ENCODE measurements around the gene TRIM10. TPM values are rescaled to one million over a fixed set of nuclear protein-coding genes. Genes with fewer than 3 reads are reported as not detected.

Gene TRIM10
- total and polyA plus RNA-seq, 3 experiments from 2014 or later = not detected

- no peak overlapping the region for H3K4me3 ChIP-seq (ENCODE audit: low read length)
- H3K27ac Mint-ChIP-seq = peak overlapping the region in 4 of 8 donors; percentile 18 to 78 (median 54)
- no peak overlapping the region for H3K27ac ChIP-seq (ENCODE audit: low read depth, low read length)
- peaks cover 2 to 7% of the 10 kb centered on the region in 2 donors for H3K27me3 Mint-ChIP-seq
- CTCF ChIA-PET = interaction anchor here (0.7 kb wide), 1 partner anchor 13 kb away, joined by 3 read pairs; no protein-coding TSS in a partner anchor
- POLR2A ChIA-PET = no interaction called here
- H3K4me1 ChIP-seq (ENCODE audit: insufficient read depth, low read length) = no peaks in the 10 kb centered on the region
- H3K4me3 Mint-ChIP-seq = no peak overlapping the region
- H3K9me3 ChIP-seq (ENCODE audit: low read length) = no peaks in the 10 kb centered on the region
- no peaks in the 10 kb centered on the region for H3K4me1 Mint-ChIP-seq
- peaks cover 4% of the 10 kb centered on the region for H3K27me3 ChIP-seq (ENCODE audit: insufficient read depth, low read length, poor library complexity, severe bottlenecking)
- peaks cover 8% of the 10 kb centered on the region for H3K36me3 ChIP-seq (ENCODE audit: insufficient read depth, low read length)
- DNase-seq = no peak
- H3K36me3 Mint-ChIP-seq = peaks cover 1 to 50% (median 26%) of the 10 kb centered on the region in 3 donors
- H3K9me3 Mint-ChIP-seq = peaks cover 6 to 10% (median 9%) of the 10 kb centered on the region in 5 donors
These were observed 23.5 kb upstream of the TRIM10 start for GRCh38 chr6:30184417-30185031.

GRCh38 chr6:30180145-30180544, 19.1 kb upstream of the TRIM10 start:
- CTCF ChIA-PET = no interaction called here
- peaks cover 5 to 10% (median 10%) of the 10 kb centered on the region in 3 donors for H3K36me3 Mint-ChIP-seq
- no peak overlapping the region for H3K27ac Mint-ChIP-seq

DNA sequence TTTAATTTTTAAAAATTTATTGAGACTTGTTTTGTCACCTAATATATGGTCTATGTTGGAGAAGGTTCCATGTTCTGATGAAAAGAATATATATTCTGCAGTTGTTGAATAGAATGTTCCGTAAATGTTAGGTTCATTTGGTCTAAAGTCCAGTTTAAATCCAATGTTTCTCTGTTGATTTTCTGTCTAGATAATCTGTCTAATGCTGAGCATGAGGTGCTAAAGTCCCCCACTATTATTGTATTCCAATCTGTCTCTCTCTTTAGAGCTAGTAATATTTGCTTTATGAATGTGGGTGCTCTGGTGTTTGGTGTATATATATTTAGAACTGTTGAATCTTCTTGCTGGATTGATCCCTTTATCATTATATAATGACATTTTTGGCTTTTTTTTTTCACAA, 17.8 kb upstream of the TRIM10 start:
- Mint-ChIP-seq H3K4me1 (no peaks in the 10 kb centered on the region), H3K36me3 (peaks cover 0 to 10% (median 1%) of the 10 kb centered on the region in 3 donors), H3K4me3 (no peak overlapping the region), H3K27ac (no peak overlapping the region), H3K27me3 (peaks cover 20 to 62% of the 10 kb centered on the region in 2 donors), H3K9me3 (peaks cover 11 to 19% (median 17%) of the 10 kb centered on the region in 5 donors)
- no peak for DNase-seq
- Histone ChIP-seq H3K36me3 (ENCODE audit: insufficient read depth, low read length) (no peaks in the 10 kb centered on the region), H3K4me1 (ENCODE audit: insufficient read depth, low read length) (no peaks in the 10 kb centered on the region), H3K27me3 (ENCODE audit: insufficient read depth, low read length, poor library complexity, severe bottlenecking) (peaks cover 7% of the 10 kb centered on the region), H3K27ac (ENCODE audit: low read depth, low read length) (no peak overlapping the region), H3K9me3 (ENCODE audit: low read length) (no peaks in the 10 kb centered on the region), H3K4me3 (ENCODE audit: low read length) (no peak overlapping the region)
- ChIA-PET POLR2A (no interaction called here), CTCF (no interaction called here)

More at GRCh38 chr6:30180145-30180544, 19.1 kb upstream of the TRIM10 start:
- peaks cover 7% of the 10 kb centered on the region for H3K27me3 ChIP-seq (ENCODE audit: insufficient read depth, low read length, poor library complexity, severe bottlenecking)
- Mint-ChIP-seq H3K27me3 (peaks cover 14 to 49% of the 10 kb centered on the region in 2 donors), H3K4me3 (no peak overlapping the region), H3K4me1 (no peaks in the 10 kb centered on the region), H3K9me3 (peaks cover 11 to 19% (median 17%) of the 10 kb centered on the region in 5 donors)
- no peaks in the 10 kb centered on the region for H3K9me3 ChIP-seq (ENCODE audit: low read length)
- H3K4me3 ChIP-seq (ENCODE audit: low read length) = no peak overlapping the region
- POLR2A ChIA-PET = no interaction called here
- no peaks in the 10 kb centered on the region for H3K36me3 ChIP-seq (ENCODE audit: insufficient read depth, low read length)
- DNase-seq = no peak
- H3K4me1 ChIP-seq (ENCODE audit: insufficient read depth, low read length) = no peaks in the 10 kb centered on the region
- no peak overlapping the region for H3K27ac ChIP-seq (ENCODE audit: low read depth, low read length)

DNA sequence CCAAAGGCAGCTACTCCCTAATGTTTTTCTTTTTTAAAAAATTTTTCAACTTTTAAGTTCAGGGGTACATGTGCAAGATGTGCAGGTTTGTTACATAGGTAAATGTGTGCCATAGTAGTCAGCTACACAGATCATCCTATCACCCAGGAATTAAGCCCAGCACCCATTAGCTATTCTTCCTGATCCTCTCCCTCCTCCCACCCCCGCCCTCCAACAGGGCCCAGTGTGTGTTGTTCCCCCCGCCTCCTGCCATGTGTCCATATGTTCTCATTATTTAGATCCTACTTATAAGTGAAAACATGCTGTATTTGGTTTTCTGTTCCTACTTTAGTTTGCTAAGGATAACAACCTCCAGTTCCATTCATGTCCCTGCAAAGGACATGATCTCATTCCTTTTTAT, 14.8 kb upstream of the TRIM10 start:
- CTCF ChIA-PET = no interaction called here
- POLR2A ChIA-PET = no interaction called here
- H3K9me3 ChIP-seq (ENCODE audit: low read length) = no peaks in the 10 kb centered on the region

GRCh38 chr6:30172681-30173080, 11.7 kb upstream of the TRIM10 start:
- CTCF ChIA-PET = no interaction called here
- peaks cover 25% of the 10 kb centered on the region for H3K27me3 ChIP-seq (ENCODE audit: insufficient read depth, low read length, poor library complexity, severe bottlenecking)
- H3K4me3 Mint-ChIP-seq = peak overlapping the region in 2 of 7 donors; percentile 25 to 27

More for the DNA sequence above, 14.8 kb upstream of the TRIM10 start:
- Histone ChIP-seq H3K27ac (ENCODE audit: low read depth, low read length) (no peak overlapping the region), H3K4me3 (ENCODE audit: low read length) (no peak overlapping the region), H3K36me3 (ENCODE audit: insufficient read depth, low read length) (no peaks in the 10 kb centered on the region), H3K4me1 (ENCODE audit: insufficient read depth, low read length) (no peaks in the 10 kb centered on the region), H3K27me3 (ENCODE audit: insufficient read depth, low read length, poor library complexity, severe bottlenecking) (peaks cover 25% of the 10 kb centered on the region)
- peaks cover 39 to 80% of the 10 kb centered on the region in 2 donors for H3K27me3 Mint-ChIP-seq
- no peak for DNase-seq
- H3K27ac Mint-ChIP-seq = peak overlapping the region in 1 of 8 donors; percentile 52
- peaks cover 9 to 15% (median 13%) of the 10 kb centered on the region in 5 donors for H3K9me3 Mint-ChIP-seq
- H3K4me3 Mint-ChIP-seq = no peak overlapping the region
- H3K36me3 Mint-ChIP-seq = peaks cover 0 to 10% (median 0%) of the 10 kb centered on the region in 3 donors
- H3K4me1 Mint-ChIP-seq = peaks cover 0 to 8% (median 2%) of the 10 kb centered on the region in 3 donors

DNA sequence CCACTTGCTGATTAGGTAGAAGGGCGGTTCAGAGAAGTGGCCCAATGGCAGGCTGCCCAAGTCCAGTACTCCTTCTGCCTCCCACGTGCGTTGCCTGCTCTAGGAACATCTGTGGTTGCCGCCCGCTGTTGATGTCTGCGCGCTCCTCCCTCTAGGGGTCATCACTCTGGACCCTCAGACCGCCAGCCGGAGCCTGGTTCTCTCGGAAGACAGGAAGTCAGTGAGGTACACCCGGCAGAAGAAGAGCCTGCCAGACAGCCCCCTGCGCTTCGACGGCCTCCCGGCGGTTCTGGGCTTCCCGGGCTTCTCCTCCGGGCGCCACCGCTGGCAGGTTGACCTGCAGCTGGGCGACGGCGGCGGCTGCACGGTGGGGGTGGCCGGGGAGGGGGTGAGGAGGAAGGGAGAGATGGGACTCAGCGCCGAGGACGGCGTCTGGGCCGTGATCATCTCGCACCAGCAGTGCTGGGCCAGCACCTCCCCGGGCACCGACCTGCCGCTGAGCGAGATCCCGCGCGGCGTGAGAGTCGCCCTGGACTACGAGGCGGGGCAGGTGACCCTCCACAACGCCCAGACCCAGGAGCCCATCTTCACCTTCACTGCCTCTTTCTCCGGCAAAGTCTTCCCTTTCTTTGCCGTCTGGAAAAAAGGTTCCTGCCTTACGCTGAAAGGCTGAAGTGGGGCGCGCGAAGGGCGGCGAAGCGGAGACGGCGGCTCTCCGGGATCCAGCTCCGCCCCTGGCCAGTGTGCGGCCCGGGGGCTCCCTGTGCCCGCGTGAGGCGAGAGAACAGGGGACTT, 10.9 kb upstream of the TRIM10 start:
- DNase-seq = peak in 2 of 5 donors; percentile 6 to 11
- Mint-ChIP-seq H3K4me3 (peak overlapping the region in 3 of 7 donors; percentile 43 to 63 (median 49)), H3K4me1 (peaks cover 2 to 8% (median 4%) of the 10 kb centered on the region in 3 donors), H3K27me3 (peaks cover 36 to 79% of the 10 kb centered on the region in 2 donors), H3K27ac (peak overlapping the region in 1 of 8 donors; percentile 31), H3K36me3 (no peaks in the 10 kb centered on the region), H3K9me3 (no peaks in the 10 kb centered on the region)
- no peak overlapping the region for H3K4me3 ChIP-seq (ENCODE audit: low read length)
- H3K4me1 ChIP-seq (ENCODE audit: insufficient read depth, low read length) = no peaks in the 10 kb centered on the region
- H3K36me3 ChIP-seq (ENCODE audit: insufficient read depth, low read length) = no peaks in the 10 kb centered on the region
- no peak overlapping the region for H3K27ac ChIP-seq (ENCODE audit: low read depth, low read length)
- peaks cover 25% of the 10 kb centered on the region for H3K27me3 ChIP-seq (ENCODE audit: insufficient read depth, low read length, poor library complexity, severe bottlenecking)
- ChIA-PET POLR2A (no interaction called here), CTCF (interaction anchor here (1.1 kb wide), 1 partner anchor 68 kb away, joined by 3 read pairs; no protein-coding TSS in a partner anchor)
- no peaks in the 10 kb centered on the region for H3K9me3 ChIP-seq (ENCODE audit: low read length)

More at GRCh38 chr6:30172681-30173080, 11.7 kb upstream of the TRIM10 start:
- H3K4me1 Mint-ChIP-seq = peaks cover 0 to 8% (median 2%) of the 10 kb centered on the region in 3 donors
- POLR2A ChIA-PET = no interaction called here
- H3K9me3 Mint-ChIP-seq = no peaks in the 10 kb centered on the region
- H3K27me3 Mint-ChIP-seq = peaks cover 36 to 85% of the 10 kb centered on the region in 2 donors
- H3K9me3 ChIP-seq (ENCODE audit: low read length) = no peaks in the 10 kb centered on the region
- DNase-seq = no peak
- H3K27ac Mint-ChIP-seq = peak overlapping the region in 1 of 8 donors; percentile 46
- H3K27ac ChIP-seq (ENCODE audit: low read depth, low read length) = no peak overlapping the region
- H3K36me3 ChIP-seq (ENCODE audit: insufficient read depth, low read length) = no peaks in the 10 kb centered on the region
- no peaks in the 10 kb centered on the region for H3K4me1 ChIP-seq (ENCODE audit: insufficient read depth, low read length)
- H3K4me3 ChIP-seq (ENCODE audit: low read length) = no peak overlapping the region
- H3K36me3 Mint-ChIP-seq = no peaks in the 10 kb centered on the region

GRCh38 chr6:30169658-30170614, 8.9 kb upstream of the TRIM10 start:
- DNase-seq = peak in 2 of 5 donors; percentile 6 to 26
- no peaks in the 10 kb centered on the region for H3K36me3 ChIP-seq (ENCODE audit: insufficient read depth, low read length)
- no peak overlapping the region for H3K4me3 Mint-ChIP-seq
- H3K9me3 Mint-ChIP-seq = no peaks in the 10 kb centered on the region
- POLR2A ChIA-PET = no interaction called here
- H3K27me3 ChIP-seq (ENCODE audit: insufficient read depth, low read length, poor library complexity, severe bottlenecking) = peaks cover 25% of the 10 kb centered on the region
- H3K36me3 Mint-ChIP-seq = no peaks in the 10 kb centered on the region
- H3K27me3 Mint-ChIP-seq = peaks cover 39 to 70% of the 10 kb centered on the region in 2 donors
- H3K4me3 ChIP-seq (ENCODE audit: low read length) = no peak overlapping the region
- H3K4me1 Mint-ChIP-seq = peaks cover 2 to 8% (median 5%) of the 10 kb centered on the region in 3 donors
- CTCF ChIA-PET = interaction anchor here (0.9 kb wide), 1 partner anchor 37 kb away, joined by 3 read pairs; no protein-coding TSS in a partner anchor
- no peaks in the 10 kb centered on the region for H3K4me1 ChIP-seq (ENCODE audit: insufficient read depth, low read length)
- H3K9me3 ChIP-seq (ENCODE audit: low read length) = no peaks in the 10 kb centered on the region
- no peak overlapping the region for H3K27ac ChIP-seq (ENCODE audit: low read depth, low read length)
- no peak overlapping the region for H3K27ac Mint-ChIP-seq
